Melanocyte of skin (primary cell): ENCODE measurements around the gene WEE1. TPM values are rescaled to one million over a fixed set of nuclear protein-coding genes. Genes with fewer than 3 reads are reported as not detected.

Experiments
- small RNA-seq, 2 donors: library from RNA; depleted of rRNA; stranded (forward); fragments of <200 nt; gene quantifications; one replicate each; pipeline ENCODE3, GENCODE V24; 2012
- total RNA-seq, 2 donors: library from RNA; depleted of rRNA; stranded (reverse); fragments of >200 nt; gene quantifications; 2 replicates each; pipeline ENCODE4 v1.2.3, GENCODE V29; 2012

The WEE1 gene
- total RNA-seq = 10 to 100 TPM; 12.4 to 33.0 TPM

DNA sequence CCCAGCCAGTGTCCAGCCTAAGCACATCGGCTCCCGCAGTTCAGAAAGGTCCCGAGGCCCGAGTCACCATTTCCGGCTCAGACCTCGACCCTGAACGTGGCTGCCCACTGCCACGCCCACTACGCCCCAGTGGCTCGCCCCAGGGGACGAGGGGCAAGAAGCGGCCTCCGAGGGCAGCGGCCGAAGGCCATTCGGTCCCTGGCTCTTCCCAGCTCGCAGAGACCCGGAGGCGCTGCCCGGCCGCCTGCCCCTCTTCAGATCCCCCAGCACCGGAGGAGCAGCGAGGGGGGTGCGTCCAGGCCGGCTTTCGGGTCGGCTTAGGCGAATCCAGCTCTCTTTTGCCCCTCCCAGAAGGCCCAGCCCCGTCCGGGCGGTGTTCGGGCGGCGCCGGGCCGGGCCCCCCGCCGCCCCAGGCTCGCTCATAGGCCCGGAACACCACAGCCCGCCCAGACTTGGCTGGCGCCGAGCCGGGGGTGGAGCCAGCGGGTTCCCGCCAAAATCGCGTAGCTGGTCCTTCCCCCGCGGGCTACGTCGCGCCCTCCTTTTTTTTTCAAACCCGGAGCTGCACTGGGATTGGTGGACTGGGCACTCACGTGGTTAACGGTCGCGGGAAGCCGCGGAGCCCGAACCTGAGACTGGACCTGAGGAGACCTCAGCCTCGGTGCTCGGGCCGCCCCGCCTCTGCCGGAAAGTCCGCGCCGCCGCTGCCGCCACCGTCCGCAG is at the start of gene WEE1:
TSS of gene WEE1 (plus strand) at position 619 of the 723 bp plus-strand sequence. CDS start 264 bp downstream, outside the sequence.

Small RNA genes lying within 50 kb of the gene (small RNA-seq; reads per million reads assigned to genes)
- 0 to 0.04 reads per million in 2 donors for gene RF01210

Other genes with a start within 250 kb of the WEE1 start
- 100 to 1,000 TPM in 1 of 2 donors, 10 to 100 TPM in 1; 78.5 to 160 TPM for gene IPO7, start 189.0 kb upstream of the WEE1 start, total RNA-seq
- 10 to 100 TPM; 16.5 to 20.0 TPM for gene ZNF143, start 112.7 kb upstream of the WEE1 start, total RNA-seq
- gene SWAP70, start 90.4 kb downstream of the WEE1 start, total RNA-seq = 10 to 100 TPM; 28.9 to 32.3 TPM